HG02852 (cell line): ENCODE data around the gene NLGN2.

Experiments used
- ATAC-seq: cut with Tn5 transposase; IDR thresholded peaks from one replicate; pipeline ENCODE4 v1.9.1; 2021; ENCODE audit warnings: mild to moderate bottlenecking, moderate library complexity; ENCODE audit not compliant: unreplicated experiment

NLGN2 gene

GRCh38 chr17:7411427-7411750, 3.7 kb downstream of the NLGN2 start:
- ATAC-seq = no peak

- no peak for ATAC-seq
These were observed 5.8 kb downstream of the NLGN2 start for GRCh38 chr17:7413346-7413985.

GRCh38 chr17:7414837-7415236, 7.2 kb downstream of the NLGN2 start:
- no peak for ATAC-seq

- ATAC-seq = no peak
These were observed 8.1 kb downstream of the NLGN2 start for GRCh38 chr17:7415784-7416183.

GRCh38 chr17:7416323-7416722, 8.7 kb downstream of the NLGN2 start:
- no peak for ATAC-seq

GRCh38 chr17:7417056-7417655, 9.5 kb downstream of the NLGN2 start:
- no peak for ATAC-seq

GRCh38 chr17:7418472-7419152, 11.0 kb downstream of the NLGN2 start:
- no peak for ATAC-seq

GRCh38 chr17:7419819-7420610, 12.4 kb downstream of the NLGN2 start, which contains the start of gene SPEM1:
TSS of gene SPEM1 (plus strand) at chr17:7420324. CDS start at chr17:7420385, 61 bp downstream.
- no peak for ATAC-seq

GRCh38 chr17:7421186-7421585, 13.5 kb downstream of the NLGN2 start:
- no peak for ATAC-seq

- ATAC-seq = no peak
These were observed 16.0 kb downstream of the NLGN2 start for GRCh38 chr17:7423679-7424078.

GRCh38 chr17:7425316-7425715, 17.7 kb downstream of the NLGN2 start, which contains the start of gene SPEM2:
TSS of gene SPEM2 (plus strand) at chr17:7425616. CDS start at chr17:7425689, 73 bp downstream.
- ATAC-seq = no peak

- ATAC-seq = no peak
These were observed 18.1 kb downstream of the NLGN2 start for GRCh38 chr17:7425756-7426155.

GRCh38 chr17:7426203-7426863, 18.7 kb downstream of the NLGN2 start:
- no peak for ATAC-seq

- no peak for ATAC-seq
These were observed 19.3 kb downstream of the NLGN2 start for GRCh38 chr17:7426896-7427489.

GRCh38 chr17:7427549-7427948, 19.9 kb downstream of the NLGN2 start:
- ATAC-seq = no peak

GRCh38 chr17:7428557-7428956, 20.9 kb downstream of the NLGN2 start, which contains the start of gene SPEM3:
TSS of gene SPEM3 (plus strand) at chr17:7428857. CDS start at chr17:7428903, 46 bp downstream.
- ATAC-seq = no peak

GRCh38 chr17:7429722-7430121, 22.1 kb downstream of the NLGN2 start:
- no peak for ATAC-seq

- no peak for ATAC-seq
These were observed 23.6 kb downstream of the NLGN2 start for GRCh38 chr17:7431231-7431630.

GRCh38 chr17:7432296-7432695, 24.7 kb downstream of the NLGN2 start:
- no peak for ATAC-seq
